ENCODE results near the gene LRRC18.

Gene LRRC18

GRCh38 chr10:48899781-48900180 is 39.9 kb downstream of the LRRC18 start:
- no peak for TF ChIP-seq TAF1 (IDR thresholded peaks at IDR 0.05; ENCODE audit: borderline replicate concordance, insufficient read depth, low read length)

- TF ChIP-seq SIN3A (IDR thresholded peaks at IDR 0.05; ENCODE audit: borderline replicate concordance, insufficient read depth, low read length) (no peak), POLR2AphosphoS5 (IDR thresholded peaks at IDR 0.05; ENCODE audit: low read depth, low read length) (no peak), TAF1 (IDR thresholded peaks at IDR 0.05; ENCODE audit: borderline replicate concordance, insufficient read depth, low read length) (no peak), FOXP2 (optimal IDR thresholded peaks at IDR 0.05; ENCODE audit: borderline replicate concordance, extremely low read depth, extremely low read length, insufficient read depth) (no peak)
- TF ChIP-seq, protein P1, sequence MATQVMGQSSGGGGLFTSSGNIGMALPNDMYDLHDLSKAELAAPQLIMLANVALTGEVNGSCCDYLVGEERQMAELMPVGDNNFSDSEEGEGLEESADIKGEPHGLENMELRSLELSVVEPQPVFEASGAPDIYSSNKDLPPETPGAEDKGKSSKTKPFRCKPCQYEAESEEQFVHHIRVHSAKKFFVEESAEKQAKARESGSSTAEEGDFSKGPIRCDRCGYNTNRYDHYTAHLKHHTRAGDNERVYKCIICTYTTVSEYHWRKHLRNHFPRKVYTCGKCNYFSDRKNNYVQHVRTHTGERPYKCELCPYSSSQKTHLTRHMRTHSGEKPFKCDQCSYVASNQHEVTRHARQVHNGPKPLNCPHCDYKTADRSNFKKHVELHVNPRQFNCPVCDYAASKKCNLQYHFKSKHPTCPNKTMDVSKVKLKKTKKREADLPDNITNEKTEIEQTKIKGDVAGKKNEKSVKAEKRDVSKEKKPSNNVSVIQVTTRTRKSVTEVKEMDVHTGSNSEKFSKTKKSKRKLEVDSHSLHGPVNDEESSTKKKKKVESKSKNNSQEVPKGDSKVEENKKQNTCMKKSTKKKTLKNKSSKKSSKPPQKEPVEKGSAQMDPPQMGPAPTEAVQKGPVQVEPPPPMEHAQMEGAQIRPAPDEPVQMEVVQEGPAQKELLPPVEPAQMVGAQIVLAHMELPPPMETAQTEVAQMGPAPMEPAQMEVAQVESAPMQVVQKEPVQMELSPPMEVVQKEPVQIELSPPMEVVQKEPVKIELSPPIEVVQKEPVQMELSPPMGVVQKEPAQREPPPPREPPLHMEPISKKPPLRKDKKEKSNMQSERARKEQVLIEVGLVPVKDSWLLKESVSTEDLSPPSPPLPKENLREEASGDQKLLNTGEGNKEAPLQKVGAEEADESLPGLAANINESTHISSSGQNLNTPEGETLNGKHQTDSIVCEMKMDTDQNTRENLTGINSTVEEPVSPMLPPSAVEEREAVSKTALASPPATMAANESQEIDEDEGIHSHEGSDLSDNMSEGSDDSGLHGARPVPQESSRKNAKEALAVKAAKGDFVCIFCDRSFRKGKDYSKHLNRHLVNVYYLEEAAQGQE (IDR thresholded peaks at IDR 0.05; ENCODE audit: insufficient read depth in 1 of 2, low read depth in 2 of 2, low read length in 2 of 2), result no peak
These were observed 41.2 kb downstream of the LRRC18 start for GRCh38 chr10:48898426-48898825.

DNA sequence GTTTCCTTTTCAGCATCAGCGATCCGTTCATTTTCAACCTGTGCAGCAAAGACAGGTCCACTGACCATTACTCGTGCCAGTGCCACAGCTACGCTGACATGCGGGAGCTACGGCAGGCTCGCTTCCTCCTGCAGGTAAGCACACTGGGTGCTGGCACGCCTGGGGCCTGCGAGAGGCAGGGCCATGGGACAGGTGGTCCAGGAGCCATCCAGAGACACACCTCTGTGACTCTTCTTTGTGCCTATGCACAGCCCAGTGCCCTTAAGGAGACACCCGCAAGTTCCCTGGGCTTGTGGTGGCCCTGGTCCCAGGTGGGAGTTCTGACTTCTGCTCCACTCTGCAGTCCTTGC is 42.2 kb downstream of the LRRC18 start:
- TF ChIP-seq FOXP2 (optimal IDR thresholded peaks at IDR 0.05; ENCODE audit: borderline replicate concordance, extremely low read depth, extremely low read length, insufficient read depth) (no peak), TAF1 (IDR thresholded peaks at IDR 0.05; ENCODE audit: borderline replicate concordance, insufficient read depth, low read length) (no peak), SIN3A (IDR thresholded peaks at IDR 0.05; ENCODE audit: borderline replicate concordance, insufficient read depth, low read length) (no peak), POLR2AphosphoS5 (IDR thresholded peaks at IDR 0.05; ENCODE audit: low read depth, low read length) (no peak)
- TF ChIP-seq, protein P1 (IDR thresholded peaks at IDR 0.05; ENCODE audit: insufficient read depth in 1 of 2, low read depth in 2 of 2, low read length in 2 of 2), result no peak

DNA sequence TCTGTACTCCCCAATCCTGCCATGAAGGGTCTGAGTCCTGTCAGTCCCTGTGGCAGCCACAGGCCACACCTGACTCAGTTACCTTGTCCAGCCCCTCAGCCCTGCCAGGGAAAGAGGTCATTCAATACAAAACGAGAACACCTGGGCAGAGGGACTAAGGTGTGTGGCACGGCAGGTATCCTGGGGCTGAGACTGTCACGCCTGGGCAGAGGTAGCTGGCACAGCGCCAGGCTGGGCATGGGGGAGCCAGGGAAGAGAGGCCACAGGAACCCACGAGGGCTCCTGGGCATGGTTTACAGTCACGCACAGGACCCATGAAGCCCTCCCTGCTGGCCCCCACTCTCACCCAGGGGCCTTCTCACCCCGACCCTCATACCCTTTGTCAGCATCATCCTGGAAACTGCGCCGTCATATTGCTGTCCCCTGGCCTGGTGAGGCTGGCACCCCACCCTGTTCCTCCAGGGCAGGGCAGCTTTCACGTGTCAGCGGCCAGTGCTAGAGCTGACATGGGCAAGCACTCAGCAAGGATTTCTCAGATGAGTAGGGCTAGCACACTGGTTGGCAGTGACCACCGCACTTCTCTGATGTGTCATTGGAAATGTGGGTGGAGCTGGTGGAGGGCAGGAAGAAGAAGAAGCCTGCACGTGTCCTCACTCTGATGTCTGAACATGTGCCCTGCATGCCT is 42.7 kb downstream of the LRRC18 start:
- TF ChIP-seq, protein P1 (IDR thresholded peaks at IDR 0.05; ENCODE audit: insufficient read depth in 1 of 2, low read depth in 2 of 2, low read length in 2 of 2), result no peak
- TF ChIP-seq POLR2AphosphoS5 (IDR thresholded peaks at IDR 0.05; ENCODE audit: low read depth, low read length), result no peak
- no peak for TF ChIP-seq TAF1 (IDR thresholded peaks at IDR 0.05; ENCODE audit: borderline replicate concordance, insufficient read depth, low read length)
- no peak for TF ChIP-seq SIN3A (IDR thresholded peaks at IDR 0.05; ENCODE audit: borderline replicate concordance, insufficient read depth, low read length)
- TF ChIP-seq FOXP2 (optimal IDR thresholded peaks at IDR 0.05; ENCODE audit: borderline replicate concordance, extremely low read depth, extremely low read length, insufficient read depth), result no peak

DNA sequence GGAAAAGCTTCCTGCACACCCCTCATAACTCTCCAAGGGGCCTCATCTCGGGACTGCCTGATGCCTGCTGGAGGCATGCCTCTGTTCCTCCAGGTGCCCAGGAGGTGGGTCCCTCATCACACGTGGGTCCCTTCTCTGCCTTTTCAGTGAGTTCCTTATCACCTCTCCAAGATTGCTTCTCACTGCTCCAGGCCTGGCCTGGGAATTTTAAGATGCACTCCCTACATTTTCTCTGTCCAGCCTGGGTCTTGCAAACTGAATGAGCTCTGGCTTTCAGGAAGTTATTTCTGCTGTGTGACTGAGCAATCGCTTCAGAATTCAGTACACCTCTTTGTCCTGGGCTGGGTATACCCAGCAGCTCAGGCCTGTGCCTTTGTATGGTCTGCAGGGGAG is 43.8 kb downstream of the LRRC18 start:
- TF ChIP-seq FOXP2 (optimal IDR thresholded peaks at IDR 0.05; ENCODE audit: borderline replicate concordance, extremely low read depth, extremely low read length, insufficient read depth) (no peak), SIN3A (IDR thresholded peaks at IDR 0.05; ENCODE audit: borderline replicate concordance, insufficient read depth, low read length) (no peak), POLR2AphosphoS5 (IDR thresholded peaks at IDR 0.05; ENCODE audit: low read depth, low read length) (no peak), TAF1 (IDR thresholded peaks at IDR 0.05; ENCODE audit: borderline replicate concordance, insufficient read depth, low read length) (no peak)
- TF ChIP-seq, protein P1 (IDR thresholded peaks at IDR 0.05; ENCODE audit: insufficient read depth in 1 of 2, low read depth in 2 of 2, low read length in 2 of 2), result no peak

Data from PFSK-1 (cell line).